GM12874 (cell line): ENCODE results near the gene KLF15.

Experiments used
- TF ChIP-seq, protein P1 (sequence below): IDR thresholded peaks from 2 replicates; pipeline ENCODE4 v1.5.1; 2011; ENCODE audit warnings: low read depth, mild to moderate bottlenecking, control low read depth, low read length, moderate library complexity; ENCODE audit not compliant: insufficient read depth

Gene KLF15

DNA sequence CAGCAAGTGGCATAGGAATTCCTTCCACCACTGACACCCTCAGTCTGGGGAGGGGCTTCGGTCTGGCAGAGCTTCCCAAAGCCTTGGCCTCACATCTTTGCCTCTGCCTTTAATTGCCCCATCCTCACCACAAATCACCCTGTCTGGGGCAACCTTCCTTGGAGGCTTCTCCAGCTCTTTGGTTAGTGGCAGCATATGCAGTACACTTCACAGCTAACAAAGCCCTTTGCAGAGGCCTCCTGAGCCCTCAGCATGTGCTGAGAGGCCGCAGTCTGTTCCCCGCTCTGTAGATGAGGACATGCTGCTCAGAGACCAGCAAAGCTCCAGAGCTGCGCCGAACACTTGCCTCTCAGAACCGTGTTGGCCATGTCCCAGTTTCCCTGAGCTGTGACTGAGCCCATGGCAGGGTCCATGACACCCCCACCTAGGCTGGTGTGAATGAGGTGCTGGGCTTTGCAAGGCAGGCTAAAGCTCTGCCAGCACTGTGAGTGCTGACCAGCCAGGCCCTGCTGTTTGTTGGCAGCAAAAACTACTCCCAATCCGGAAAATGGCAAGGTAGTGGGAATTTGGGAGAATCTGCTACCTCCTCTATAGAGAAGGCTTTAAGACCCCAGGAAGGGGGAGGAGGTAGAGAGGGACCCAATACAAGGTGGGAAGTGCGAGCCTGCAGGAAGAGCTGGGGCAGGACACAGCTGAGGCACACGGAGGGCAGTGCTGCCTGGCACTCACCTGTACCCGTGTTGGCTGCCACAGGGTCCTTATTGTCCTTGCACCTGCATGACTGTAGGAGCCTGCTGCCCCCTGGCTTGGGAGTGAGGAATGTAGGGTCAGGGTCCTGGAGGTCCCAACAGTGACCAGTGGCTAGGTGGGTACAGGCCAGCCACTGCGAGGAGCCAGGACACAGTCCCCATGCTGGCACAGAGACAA lies 8.4 kb upstream of the KLF15 start:
- TF ChIP-seq, protein P1, sequence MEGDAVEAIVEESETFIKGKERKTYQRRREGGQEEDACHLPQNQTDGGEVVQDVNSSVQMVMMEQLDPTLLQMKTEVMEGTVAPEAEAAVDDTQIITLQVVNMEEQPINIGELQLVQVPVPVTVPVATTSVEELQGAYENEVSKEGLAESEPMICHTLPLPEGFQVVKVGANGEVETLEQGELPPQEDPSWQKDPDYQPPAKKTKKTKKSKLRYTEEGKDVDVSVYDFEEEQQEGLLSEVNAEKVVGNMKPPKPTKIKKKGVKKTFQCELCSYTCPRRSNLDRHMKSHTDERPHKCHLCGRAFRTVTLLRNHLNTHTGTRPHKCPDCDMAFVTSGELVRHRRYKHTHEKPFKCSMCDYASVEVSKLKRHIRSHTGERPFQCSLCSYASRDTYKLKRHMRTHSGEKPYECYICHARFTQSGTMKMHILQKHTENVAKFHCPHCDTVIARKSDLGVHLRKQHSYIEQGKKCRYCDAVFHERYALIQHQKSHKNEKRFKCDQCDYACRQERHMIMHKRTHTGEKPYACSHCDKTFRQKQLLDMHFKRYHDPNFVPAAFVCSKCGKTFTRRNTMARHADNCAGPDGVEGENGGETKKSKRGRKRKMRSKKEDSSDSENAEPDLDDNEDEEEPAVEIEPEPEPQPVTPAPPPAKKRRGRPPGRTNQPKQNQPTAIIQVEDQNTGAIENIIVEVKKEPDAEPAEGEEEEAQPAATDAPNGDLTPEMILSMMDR, result no peak

DNA sequence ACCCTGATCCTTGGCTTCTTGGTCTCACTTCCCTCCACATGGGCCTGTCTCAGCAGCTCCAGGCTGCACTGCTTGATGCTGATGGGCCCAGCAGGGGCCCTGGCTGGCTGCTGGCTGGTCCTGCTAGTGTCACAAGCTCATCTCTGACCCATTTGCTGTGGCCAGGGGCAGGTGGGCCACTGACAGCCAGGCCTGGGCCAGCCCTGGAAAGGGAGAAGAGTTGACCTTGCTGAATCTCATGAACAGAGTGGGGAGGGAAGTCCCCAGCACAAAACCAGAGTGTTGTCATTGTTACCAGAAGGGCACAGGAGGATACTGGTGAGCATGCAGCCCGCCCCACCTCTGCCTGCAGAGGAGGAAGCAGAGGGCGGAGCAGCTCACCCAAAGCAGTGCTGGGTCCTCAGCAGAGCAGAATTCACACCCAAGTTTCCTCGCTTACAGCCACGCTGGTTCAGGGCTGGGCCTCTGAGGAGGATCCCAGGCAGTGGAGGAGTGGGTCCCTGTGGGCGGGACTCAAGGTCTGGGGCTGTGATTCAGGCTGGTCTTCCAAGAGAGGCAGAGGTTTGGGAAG lies 7.6 kb upstream of the KLF15 start:
- TF ChIP-seq, protein P1, result no peak

DNA sequence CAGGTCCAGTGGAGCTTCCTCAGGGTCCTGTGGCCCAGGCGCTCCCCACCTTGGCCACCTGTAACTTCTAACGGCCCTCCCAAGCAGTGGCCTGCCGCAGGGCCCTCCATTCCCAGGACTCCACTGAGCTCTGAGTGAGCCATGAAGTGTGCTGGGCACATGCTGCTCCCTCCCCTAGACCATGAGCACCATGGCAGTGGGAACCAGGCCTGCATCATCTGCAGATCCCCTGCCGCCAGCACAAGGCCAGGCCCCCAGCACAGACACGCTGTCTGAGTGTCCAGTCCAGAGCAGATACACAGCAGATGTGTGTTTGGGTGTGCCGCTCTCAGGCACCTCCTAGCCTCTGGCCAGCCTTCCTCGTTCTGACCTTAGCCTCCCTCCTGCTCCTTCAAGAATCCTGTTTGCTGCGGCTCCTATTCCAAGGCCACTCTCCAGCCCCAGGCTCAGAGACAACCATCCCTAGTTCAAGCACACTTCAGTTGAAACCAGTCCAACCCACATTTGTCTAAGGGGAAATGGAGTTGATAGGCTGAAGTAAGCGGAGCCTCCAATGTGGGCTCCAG lies 7.0 kb upstream of the KLF15 start:
- TF ChIP-seq, protein P1, result no peak

DNA sequence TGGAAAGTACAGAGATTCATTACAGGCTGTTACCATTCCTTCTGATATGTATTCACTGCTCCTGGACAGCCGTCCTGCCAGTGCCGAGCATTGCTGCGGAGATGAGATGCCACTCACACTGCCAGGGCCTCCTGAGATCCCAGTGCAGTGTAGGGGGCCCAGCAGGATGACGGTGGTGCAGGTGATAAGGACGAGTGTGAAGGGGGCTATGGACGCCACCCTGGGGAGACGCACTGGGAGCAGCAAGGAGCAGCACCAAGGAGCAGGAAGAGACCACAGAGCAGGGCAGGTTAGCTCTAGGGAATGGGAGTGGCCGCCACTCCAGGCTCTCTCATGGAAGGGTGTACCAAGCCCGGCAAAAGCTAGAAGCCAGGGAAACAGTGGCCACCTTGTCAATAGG lies 4.0 kb upstream of the KLF15 start:
- TF ChIP-seq, protein P1, result no peak

DNA sequence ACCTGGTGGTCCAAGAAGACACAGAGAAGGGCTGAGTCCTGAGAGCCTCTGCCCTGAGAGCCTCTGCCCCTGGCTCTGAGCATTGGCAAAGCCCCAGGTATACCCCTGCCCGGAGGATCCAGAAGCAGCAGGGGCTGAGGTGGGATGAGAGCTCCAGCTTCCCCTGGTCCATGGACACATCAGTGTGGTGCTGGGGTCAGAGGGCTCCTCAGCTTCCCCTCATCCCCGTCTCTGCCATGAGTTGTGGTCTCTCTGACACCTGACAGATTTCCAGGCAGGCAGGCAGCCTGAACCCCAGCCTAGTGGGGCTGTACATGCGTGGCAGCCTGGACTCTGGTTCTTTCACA lies 3.5 kb upstream of the KLF15 start:
- TF ChIP-seq, protein P1, result no peak

DNA sequence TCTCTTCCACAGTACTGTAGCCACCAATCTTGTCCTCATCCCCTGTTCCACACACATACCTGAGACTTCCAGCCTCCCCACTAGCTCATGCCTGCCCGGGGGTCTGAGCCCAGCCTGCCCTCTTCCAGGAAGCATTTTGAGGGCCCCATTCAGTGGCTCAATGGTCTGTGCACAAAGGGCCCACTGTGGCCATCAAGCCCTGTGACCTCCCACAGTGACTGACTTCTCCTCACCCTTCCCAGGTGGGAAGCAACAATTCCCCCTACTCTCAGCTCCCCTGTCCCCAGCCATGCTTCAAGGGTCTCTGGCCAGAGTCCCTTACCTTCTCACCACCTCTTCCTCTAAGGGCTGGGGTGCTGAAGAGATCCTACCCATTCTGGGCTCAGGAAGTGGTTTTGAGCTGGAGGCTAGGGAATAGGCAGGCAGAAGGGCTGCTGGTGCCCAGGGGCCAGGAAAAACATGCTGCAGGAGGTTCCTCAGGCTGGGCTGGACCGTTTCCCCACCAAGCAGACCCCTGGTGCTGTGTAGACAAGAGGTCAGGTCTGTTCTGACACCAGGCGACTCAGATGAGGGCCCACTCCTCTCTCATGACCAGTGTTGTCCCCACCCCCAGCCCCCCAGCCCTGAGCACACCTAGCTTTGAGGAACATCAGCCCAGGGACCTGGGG lies 3.0 kb upstream of the KLF15 start:
- TF ChIP-seq, protein P1, result no peak

DNA sequence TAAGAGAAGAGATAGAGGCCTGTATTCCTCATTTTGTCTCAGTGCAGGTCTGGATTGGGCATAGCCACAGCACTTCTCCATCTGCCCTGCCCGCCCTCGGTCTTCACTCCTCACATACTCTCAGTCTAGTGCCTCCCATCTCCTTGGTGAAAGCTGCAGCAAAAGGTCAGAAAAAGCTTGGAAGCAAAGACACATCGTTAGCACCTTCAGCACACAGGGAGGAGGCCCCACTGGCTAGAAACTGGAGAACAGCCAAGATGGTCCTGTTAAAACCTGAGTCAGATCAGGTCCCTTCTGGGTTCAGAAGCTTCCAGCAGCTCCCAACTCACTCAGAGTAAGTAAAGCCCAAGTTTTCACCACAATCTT lies 1.6 kb upstream of the KLF15 start:
- TF ChIP-seq, protein P1, result no peak
